ENCODE results near the gene HYAL4.
"Not testable (repeated sequence)": the region's sequence is repeated elsewhere in the genome, so short reads cannot be mapped to it uniquely, and the experiment has no call there.

The HYAL4 gene

GRCh38 chr7:123846217-123846891 is 1.4 kb downstream of the HYAL4 start:
- no peak for FAIRE-seq

DNA sequence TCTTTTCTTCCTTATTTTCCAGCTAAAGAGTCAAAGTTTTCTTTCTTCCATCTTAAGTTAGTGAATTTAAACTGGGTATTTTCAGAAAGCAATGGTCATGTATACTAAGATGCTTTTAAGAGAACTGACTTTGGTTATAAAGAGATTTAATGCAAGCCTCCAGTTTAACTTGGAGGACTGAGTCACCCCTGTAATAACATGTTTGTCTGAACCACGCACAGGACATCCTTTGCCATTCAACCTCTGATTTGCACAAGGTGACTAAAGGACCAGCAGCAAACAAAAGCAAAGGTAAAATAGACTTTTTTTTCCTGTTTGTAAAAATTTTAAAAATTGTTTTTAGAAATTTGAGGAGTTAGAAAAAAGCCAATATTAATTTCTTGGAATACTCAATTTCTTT is 2.9 kb downstream of the HYAL4 start:
- DNase-seq (ENCODE audit: insufficient read length, low spot score) = no peak
- FAIRE-seq = no peak

More at GRCh38 chr7:123846217-123846891, 1.4 kb downstream of the HYAL4 start:
- DNase-seq (ENCODE audit: insufficient read length, low spot score) = no peak

GRCh38 chr7:123849855-123850254 is 4.9 kb downstream of the HYAL4 start:
- DNase-seq (ENCODE audit: insufficient read length, low spot score) (no peak), FAIRE-seq (no peak)

DNA sequence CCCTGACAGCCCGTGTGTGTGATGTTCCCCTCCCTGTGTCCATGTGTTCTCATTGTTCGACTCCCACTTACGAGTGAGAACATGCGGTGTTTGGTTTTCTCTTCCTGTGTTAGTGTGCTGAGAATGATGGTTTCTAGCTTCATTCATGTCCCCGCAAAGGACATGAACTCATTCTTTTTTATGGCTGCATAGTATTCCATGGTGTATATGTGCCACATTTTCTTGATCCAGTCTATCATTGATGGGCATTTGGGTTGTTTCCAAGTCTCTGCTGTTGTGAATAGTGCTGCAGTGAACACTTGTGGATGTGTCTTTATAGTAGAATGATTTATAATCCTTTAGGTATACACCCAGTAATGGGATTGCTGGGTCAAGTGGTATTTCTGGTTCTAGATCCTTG is 6.4 kb downstream of the HYAL4 start:
- FAIRE-seq; DNase-seq (ENCODE audit: insufficient read length, low spot score): not testable (repeated sequence)

DNA sequence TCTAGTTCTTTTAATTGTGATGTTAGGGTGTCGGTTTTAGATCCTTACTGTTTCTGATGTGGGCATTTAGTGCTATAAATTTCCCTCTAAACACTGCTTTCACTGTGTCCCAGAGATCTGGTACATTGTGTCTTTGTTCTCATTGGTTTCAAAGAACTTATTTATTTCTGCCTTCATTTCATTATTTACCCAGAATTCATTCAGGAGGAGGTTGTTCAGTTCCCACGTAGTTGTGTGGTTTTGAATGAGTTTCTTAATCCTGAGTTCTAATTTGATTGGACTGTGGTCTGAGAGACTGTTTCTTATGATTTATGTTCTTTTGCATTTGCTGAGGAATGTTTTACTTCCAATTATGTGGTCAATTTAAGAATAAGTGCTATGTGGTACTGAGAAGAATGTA is 9.3 kb downstream of the HYAL4 start:
- DNase-seq (ENCODE audit: insufficient read length, low spot score); FAIRE-seq: not testable (repeated sequence)

DNA sequence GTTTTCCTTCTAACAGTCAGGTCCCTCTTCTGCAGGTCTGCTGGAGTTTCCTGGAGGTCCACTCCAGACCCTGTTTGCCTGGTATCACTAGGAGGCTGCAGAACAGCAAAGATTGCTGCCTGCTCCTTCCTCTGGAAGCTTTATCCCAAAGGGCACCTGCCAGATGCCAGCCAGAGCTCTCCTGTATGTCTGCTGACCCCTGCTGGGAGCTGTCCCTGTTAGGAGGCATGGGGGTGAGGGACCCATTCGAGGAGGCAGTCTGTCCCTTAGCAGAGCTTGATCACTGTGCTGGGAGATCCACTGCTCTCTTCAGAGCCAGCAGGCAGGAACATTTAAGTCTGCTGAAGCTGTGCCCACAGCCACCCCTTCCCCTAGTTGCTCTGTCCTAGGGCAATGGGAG is 11.5 kb downstream of the HYAL4 start:
- DNase-seq (ENCODE audit: insufficient read length, low spot score); FAIRE-seq: not testable (repeated sequence)

GRCh38 chr7:123860848-123861247 is 15.9 kb downstream of the HYAL4 start:
- no peak for DNase-seq (ENCODE audit: insufficient read length, low spot score)
- FAIRE-seq = no peak

DNA sequence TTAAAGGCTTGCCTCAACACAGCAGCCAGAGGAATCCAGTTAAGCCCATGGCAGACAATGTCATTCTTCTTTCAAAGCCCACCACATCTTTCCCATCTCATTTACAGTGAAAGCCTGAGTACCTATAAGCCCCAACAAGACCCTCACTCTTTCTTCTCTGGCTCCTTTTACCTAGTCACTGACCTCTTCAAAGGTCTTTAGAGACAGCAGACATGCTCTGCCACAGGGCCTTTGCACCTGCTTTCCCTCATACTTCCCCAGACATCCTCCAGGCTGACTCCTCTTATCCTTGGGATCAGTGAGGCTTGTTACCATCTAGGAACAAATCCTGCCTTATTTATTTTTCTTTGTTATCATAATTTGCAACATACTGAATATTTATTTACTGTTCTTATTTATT is 17.8 kb downstream of the HYAL4 start:
- no peak for DNase-seq (ENCODE audit: insufficient read length, low spot score)
- FAIRE-seq = no peak

GRCh38 chr7:123863461-123863860 is 18.5 kb downstream of the HYAL4 start:
- DNase-seq (ENCODE audit: insufficient read length, low spot score) (no peak), FAIRE-seq (no peak)

DNA sequence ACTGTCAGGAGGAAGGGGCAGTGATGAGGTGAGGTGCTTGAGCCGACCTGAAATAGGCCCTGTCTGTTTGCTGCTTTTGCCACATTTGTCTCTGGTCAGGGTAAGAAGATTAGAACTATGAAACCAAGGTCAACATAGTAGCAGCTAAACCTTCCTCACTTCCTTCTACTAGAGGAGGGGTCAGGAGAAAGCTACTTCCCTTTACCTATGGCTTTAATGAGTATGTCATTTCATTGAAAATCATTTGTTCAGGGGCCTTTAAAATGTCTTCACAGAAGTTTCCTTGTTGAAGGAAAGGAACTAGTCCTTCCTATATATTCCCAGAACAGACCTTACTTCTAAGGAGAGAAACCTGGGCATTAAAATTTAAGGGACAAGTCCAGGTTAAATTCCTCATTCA is 19.0 kb downstream of the HYAL4 start:
- no peak for FAIRE-seq
- no peak for DNase-seq (ENCODE audit: insufficient read length, low spot score)

DNA sequence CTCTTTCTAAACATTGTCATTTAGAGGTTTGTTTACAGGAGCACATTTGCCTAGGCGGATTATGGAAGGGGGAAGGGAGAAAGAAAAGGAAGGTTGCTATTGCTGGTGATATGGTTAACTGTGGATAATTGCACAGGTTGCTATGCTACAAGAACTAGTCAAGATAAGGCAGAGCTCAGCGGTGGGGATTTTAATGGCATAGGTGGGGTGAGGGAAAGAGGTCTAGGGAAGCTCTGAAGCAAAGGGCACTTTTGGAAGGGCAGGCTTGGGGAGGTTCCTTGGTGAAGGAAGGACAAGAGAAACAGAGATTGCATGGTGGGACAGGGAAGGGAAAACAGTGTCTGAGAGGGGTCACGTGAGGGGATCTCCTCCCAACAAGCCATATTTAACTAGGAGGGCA is 19.5 kb downstream of the HYAL4 start:
- FAIRE-seq (no peak), DNase-seq (ENCODE audit: insufficient read length, low spot score) (no peak)

DNA sequence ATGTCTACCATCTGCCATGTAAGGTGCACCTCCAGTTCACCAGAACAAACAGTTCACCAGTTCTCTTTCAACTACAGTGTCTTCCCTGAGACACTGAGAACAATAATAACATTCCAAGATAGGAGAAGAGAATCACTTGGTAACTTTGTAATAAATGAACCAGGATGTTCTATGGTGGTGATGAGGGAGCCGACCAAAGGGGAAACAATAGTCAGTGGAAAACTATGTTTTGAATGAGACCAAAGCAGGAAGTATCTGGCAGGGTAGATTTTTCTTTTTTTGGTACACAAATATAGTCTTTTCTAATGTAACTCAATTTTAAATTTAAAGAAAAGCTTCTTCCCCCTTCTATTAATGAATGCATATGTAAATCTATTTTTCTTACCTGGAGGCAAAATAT is 20.0 kb downstream of the HYAL4 start:
- DNase-seq (ENCODE audit: insufficient read length, low spot score) = no peak
- no peak for FAIRE-seq

GRCh38 chr7:123865517-123866117 is 20.6 kb downstream of the HYAL4 start:
- FAIRE-seq (peak; percentile 84), DNase-seq (ENCODE audit: insufficient read length, low spot score) (peak; percentile 10)

DNA sequence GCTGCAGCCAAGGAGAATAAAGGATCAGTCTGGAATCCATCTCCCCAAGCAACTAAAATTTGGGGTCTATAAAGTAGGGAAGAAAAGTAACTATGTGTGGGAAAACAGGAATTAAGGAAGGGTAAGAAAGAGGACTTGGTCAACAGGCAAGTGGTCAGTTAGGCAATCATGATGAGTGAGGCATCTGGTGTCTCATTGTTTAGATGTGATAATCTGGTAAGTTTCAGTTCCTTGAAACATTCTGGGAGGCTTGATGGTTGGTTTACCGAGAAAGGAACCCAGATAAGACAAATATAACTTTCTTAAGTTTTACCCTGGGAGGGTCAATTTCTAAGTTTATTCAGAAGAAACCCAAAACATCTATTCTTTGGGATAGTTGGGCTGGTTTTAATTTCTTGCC is 22.3 kb downstream of the HYAL4 start:
- DNase-seq (ENCODE audit: insufficient read length, low spot score) (no peak), FAIRE-seq (no peak)

DNA sequence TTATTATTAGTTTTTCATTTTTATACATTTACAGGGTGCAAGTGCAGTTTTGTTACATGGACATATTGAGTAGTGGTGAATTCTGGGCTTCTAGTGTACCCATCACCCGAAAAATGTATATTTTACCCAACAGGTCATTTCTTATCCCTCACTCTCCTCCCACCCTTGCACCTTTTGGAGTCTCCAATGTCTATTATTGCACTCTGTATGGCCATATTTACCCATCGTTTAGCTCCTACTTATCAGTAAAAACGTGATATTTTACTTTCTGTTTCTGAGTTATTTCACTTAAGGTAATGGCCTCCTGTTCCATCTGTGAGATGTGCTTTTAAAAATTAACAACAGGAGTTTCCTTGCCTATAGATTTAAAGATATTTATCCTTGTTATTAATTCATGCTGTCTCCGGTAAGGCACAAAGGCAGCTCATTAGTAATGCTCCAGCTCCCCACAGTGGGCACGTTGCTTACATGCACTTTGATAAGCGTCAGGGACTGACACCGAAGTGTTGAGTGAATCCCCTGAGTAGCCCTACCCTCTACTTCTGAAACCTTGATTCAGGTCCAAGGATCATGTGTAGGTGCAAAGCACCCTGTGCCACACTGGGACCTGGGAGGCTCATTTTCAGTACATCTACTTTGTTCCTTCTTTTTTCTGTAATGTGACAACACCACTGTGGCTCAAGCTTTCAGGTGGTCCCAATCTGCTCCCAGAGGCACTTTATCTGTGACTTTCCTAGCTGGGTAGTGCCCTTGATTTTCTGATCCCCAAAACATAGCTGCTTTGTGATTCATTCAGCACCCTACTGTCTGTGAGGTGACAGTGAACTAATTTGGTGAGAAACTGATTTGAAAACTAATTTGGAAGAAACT is 27.3 kb downstream of the HYAL4 start:
- no peak for FAIRE-seq

DNA sequence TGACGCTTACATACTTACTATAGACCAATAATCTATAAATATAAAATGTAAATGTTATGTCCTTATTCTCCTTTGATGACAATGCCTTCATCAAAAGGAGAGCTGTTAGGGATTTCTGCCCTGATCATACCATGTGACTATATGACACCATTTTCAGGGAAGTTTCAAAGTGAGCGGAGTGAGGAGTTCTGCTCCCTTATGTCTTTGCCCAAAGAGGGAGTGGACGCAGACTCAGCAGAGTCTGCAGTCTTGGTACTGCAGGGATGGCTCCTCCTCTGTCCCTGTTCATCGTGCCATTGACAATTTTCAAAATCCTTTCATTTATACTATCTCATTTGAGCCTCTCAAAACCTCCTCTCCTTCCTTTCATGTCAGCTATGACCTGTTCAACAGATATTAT is 27.9 kb downstream of the HYAL4 start:
- FAIRE-seq = no peak

More for the DNA sequence above, 27.3 kb downstream of the HYAL4 start:
- DNase-seq (ENCODE audit: insufficient read length, low spot score) = peak; percentile 4

GRCh38 chr7:123876557-123877256 is 31.7 kb downstream of the HYAL4 start:
- DNase-seq (ENCODE audit: insufficient read length, low spot score) = no peak
- no peak for FAIRE-seq

More for the DNA sequence above, 27.9 kb downstream of the HYAL4 start:
- DNase-seq (ENCODE audit: insufficient read length, low spot score) = no peak

DNA sequence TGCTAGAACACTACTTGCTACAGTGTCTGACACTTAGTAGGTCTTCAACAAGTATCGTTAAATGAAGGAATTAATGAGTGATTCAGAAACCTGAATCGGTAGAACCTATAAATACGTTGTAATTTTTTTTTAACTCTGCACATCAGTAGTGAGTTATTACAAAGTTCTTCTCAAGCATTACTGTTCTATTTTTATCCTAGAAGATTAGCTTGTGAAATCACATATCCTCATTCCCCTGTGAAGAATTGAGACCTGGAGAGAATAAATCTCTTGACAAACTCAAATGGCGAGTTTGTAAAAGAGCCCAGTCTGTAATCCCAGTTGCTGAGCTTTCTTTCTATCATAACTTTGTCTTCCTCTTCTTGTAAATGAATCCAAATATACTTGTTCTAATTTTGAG is 34.7 kb downstream of the HYAL4 start:
- no peak for FAIRE-seq
- DNase-seq (ENCODE audit: insufficient read length, low spot score) = no peak

GRCh38 chr7:123881300-123881699 is 36.3 kb downstream of the HYAL4 start:
- DNase-seq (ENCODE audit: insufficient read length, low spot score) (no peak), FAIRE-seq (no peak)

DNA sequence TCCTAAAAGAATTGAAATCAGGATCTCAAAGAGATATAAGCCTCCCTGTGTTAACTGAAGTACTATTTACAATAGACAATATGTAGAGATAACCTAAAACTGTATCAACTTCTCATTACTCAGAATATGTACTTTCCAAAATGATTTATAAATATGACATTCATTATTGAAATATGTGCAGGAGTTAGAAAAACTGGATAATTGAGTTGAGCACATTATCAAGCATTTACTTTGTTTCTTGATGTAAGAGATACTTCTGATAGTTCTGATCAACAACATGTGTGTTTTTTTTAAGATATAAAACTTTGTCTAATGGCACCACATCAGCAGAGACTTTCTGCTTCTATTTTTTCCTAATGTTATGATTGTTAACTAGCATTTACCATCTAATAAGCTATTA is 38.2 kb downstream of the HYAL4 start:
- DNase-seq (ENCODE audit: insufficient read length, low spot score) (no peak), FAIRE-seq (no peak)

GRCh38 chr7:123888192-123888591 is 43.2 kb downstream of the HYAL4 start:
- DNase-seq (ENCODE audit: insufficient read length, low spot score) (no peak), FAIRE-seq (no peak)

Data from GM19239 (cell line).